Activated T-cell treated with anti-CD3 and anti-CD28 coated beads for 24 hours (primary cell): ENCODE measurements around the gene AKAP1.
"Not testable (repeated sequence)": the region's sequence is repeated elsewhere in the genome, so short reads cannot be mapped to it uniquely, and the experiment has no call there.

Experiments
- DNase-seq: peaks from one replicate; pipeline ENCODE4 v3.0.0-alpha.2; 2020; ENCODE audit warnings: low read depth

Gene AKAP1

DNA sequence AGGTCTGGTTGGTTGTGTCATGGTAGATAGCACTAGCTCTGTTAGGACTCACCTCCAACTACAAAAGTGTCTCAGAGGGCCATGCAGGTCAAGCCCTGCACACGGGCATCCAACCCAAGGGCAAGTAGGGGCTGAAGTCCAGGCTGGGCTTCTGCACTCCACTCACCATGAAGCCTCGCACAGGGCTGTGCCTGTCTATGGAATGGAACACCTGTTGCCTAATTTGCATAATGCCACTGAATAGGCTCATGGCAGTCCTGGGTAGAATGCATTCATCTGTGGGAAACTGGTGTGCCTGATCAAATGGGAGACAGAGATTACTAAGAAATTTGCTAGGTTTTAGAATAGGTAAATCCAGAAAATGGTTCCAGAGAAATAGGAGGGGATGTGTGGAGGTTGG lies 8.0 kb upstream of the AKAP1 start:
- DNase-seq: no peak

GRCh38 chr17:57078274-57078673 lies 6.8 kb upstream of the AKAP1 start:
- no peak for DNase-seq

DNA sequence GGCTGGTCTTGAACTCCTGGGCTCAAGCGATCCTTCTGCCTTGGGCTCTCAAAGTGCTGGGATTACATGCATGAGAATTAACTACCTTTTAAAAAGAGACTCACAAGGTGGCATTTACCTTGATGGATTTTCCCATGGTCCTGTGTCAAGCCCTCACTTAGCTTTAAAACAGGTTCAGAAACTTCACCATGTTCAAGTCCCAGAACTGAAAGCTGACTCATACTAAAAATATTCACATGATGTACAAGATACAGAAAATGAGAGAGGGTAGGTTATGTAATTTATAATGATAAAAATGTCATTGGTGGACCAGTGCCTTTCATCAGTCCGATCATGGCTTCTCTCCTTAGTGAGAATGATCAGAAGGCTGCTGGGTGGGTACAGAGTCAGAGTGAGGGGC lies 4.3 kb upstream of the AKAP1 start:
- DNase-seq: no peak

GRCh38 chr17:57082441-57082840 lies 2.6 kb upstream of the AKAP1 start:
- DNase-seq: no peak

- DNase-seq: no peak
Measured at GRCh38 chr17:57084361-57084801, 665 bp upstream of the AKAP1 start.

DNA sequence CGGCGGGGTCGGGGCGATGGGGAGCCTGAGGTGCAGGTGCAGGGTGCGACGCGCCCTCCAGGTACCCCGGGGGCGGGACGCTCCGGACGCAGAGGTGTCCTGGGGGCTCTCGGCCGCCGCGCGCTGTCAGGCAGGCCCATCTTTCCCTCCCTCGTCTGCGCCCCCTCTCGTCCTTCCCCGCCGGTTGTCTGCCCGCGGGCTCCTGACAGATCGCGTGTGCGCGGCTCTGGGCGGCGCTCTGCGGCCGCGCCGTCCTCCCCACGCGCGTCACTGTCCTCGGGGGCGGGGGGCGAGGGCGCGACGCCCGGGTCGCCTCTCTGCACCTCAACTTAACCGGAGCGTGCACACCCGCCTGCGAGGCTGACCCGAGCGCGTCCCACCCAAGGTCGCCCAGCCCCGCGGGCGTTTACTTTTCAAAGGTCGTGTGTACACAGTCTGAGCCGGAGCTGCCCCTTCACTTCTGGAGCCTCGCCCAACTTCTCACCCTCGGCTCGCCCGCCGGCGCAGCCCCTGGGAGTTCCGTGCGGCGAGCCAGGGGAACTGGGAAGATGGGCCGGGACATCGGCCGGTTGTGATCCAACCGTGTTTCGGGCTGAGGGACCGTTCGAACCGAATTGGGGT lies 512 bp downstream of the AKAP1 start:
- DNase-seq: peak; percentile 37

DNA sequence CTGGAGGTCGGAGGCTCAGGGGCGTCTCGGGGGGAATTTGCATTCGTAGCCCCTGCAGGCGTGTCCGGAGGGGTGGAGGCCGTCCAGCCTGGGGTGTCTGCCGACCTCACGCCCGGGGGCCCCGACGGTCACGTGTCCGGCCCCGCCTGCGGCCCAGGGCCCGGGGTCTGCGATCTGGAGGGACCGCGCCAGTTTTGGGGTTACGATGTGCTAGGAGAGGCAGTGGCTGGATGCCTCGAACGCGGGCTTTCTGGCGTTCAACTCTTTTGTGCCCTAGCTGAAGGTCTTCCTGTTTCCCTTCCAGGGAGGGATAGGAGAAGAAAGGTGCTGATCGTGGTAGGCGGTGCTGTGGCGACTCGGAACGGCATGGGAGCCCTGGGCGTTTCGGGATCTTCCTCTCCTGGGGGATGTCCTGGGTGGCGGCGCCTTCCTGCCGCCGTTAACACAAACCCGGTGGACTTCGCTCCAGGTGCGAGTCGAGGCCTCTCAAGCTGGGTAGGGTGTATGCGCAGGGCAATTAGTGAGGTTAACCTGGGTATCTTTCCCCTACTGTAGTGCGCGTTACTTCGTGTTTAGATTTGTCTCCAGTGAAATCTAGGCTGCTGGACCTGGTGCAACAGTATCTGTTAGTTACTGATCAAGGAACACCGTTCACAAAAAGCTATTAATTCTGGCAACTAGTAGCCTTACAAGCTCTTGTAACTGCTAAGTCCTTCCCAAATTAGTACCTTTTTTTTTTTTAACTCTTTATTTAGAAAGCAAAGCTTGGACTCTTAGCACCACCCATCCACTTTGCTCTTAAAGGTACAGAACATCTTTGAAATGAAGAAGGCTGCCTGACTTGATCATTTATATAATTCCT lies 1.3 kb downstream of the AKAP1 start:
- DNase-seq: peak; percentile 1

- DNase-seq: no peak
Measured at GRCh38 chr17:57088298-57088697, 3.3 kb downstream of the AKAP1 start.

- no peak for DNase-seq
Measured at GRCh38 chr17:57089391-57089790, 4.3 kb downstream of the AKAP1 start.

- DNase-seq: no peak
Measured at GRCh38 chr17:57090560-57091185, 5.6 kb downstream of the AKAP1 start.

DNA sequence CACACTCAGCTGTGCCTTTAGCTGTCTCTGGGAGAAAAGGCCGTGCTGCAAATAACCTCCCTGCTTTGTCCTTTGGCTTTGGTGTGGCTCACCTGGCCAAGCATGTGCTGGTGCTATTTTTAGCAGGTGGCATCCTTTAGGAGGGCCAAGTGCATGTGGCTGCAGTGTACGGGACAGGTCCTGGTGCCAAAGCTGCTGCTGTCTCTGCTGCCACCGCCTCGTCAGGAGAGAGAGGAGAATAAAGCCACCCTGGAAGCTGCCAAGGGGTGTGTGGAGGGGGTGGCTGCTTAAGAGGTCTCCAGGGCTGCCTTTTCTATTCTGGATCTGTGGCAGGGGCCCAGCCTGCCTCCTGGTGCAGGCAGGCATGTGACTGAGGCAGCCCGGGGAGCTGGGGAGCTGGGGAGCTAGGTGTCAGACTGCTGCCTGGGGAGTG lies 6.2 kb downstream of the AKAP1 start:
- DNase-seq: no peak

GRCh38 chr17:57092171-57092570 lies 7.1 kb downstream of the AKAP1 start:
- no peak for DNase-seq

DNA sequence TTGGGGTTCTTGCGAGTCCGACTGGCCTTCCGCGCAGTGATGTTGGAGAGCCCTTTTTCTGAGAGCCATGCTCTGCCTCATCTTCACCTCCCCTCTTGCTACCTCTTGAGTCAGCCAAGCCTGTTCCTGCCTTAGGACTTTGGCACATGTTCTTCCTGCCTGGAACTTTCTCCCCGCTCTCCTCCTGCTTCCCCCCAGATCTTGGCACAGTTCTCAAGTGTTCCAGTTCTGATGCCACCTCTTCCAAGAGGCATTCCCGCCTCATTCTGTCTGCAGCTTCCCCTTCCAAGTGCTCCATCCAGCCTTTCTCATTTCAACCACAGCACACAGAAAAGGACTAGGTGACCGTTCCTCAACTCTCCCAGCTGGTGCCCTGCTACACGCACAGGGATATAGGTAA lies 7.7 kb downstream of the AKAP1 start:
- DNase-seq: no peak

GRCh38 chr17:57096472-57097202 lies 11.6 kb downstream of the AKAP1 start:
- no peak for DNase-seq

GRCh38 chr17:57097832-57098421 lies 12.9 kb downstream of the AKAP1 start:
- no peak for DNase-seq

DNA sequence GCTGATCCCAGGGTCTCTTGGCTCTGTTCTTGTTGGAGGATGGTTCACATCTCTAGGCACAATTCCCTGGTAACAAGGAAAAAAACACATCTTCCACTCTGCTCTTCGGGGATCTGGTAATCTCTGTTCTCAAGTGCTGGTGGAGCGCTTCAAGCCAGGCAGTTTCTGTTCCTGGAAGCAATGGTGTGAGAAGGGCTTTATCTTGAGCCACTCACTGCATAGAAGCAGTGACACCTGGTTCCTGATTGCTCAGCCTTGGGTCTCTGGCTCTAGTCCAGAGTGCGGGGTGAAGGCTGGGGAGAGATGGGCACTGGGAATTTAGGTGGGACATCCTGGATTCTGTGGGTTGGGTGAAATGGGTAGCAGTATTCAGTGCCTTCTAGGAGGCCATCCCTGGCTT lies 14.1 kb downstream of the AKAP1 start:
- DNase-seq: no peak

- DNase-seq: no peak
Measured at GRCh38 chr17:57102122-57102521, 17.1 kb downstream of the AKAP1 start.

GRCh38 chr17:57102660-57103059 lies 17.6 kb downstream of the AKAP1 start:
- not testable (repeated sequence) for DNase-seq

- DNase-seq: no peak
Measured at GRCh38 chr17:57104461-57105175, 19.6 kb downstream of the AKAP1 start.

- no peak for DNase-seq
Measured at GRCh38 chr17:57105591-57105990, 20.5 kb downstream of the AKAP1 start.

DNA sequence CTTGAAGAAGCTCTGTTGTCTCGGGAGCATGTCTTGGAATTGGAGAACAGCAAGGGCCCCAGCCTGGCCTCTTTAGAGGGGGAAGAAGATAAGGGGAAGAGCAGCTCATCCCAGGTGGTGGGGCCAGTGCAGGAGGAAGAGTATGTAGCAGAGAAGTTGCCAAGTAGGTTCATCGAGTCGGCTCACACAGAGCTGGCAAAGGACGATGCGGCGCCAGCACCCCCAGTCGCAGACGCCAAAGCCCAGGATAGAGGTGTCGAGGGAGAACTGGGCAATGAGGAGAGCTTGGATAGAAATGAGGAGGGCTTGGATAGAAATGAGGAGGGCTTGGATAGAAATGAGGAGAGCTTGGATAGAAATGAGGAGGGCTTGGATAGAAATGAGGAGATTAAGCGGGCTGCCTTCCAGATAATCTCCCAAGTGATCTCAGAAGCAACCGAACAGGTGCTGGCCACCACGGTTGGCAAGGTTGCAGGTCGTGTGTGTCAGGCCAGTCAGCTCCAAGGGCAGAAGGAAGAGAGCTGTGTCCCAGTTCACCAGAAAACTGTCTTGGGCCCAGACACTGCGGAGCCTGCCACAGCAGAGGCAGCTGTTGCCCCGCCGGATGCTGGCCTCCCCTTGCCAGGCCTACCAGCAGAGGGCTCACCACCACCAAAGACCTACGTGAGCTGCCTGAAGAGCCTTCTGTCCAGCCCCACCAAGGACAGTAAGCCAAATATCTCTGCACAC lies 21.2 kb downstream of the AKAP1 start:
- DNase-seq: no peak
